ENCODE measurements around the gene STX18. TPM values are rescaled to one million over a fixed set of nuclear protein-coding genes. Genes with fewer than 3 reads are reported as not detected.
"Not testable (repeated sequence)": the region's sequence is repeated elsewhere in the genome, so short reads cannot be mapped to it uniquely, and the experiment has no call there.

The STX18 gene
- total and polyA plus RNA-seq, 10 of the 15 experiments (the other 5 are each of a cell fraction or from before 2014, with no cell fraction given) = 8.2 to 46.6 (median 31.1) TPM

DNA sequence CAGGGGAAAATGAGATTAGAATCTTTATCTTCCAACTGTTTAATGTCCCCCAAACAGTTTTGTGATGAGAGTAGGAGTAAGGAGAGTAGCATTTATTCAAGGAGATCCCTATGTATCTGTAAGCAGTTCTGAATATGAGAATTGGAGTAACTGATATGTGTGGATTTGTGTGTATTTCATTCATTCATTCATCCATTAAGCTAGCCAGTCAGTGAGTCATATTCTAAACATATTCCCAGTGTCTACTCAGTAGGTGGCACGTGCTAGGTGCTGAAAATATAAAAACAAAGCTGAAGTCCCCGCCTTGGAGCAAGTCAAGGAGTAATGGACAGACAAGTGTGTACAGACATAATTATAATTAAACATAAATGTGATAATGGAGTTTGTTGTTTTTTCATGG, 12.4 kb upstream of the STX18 start:
- H4K20me1 ChIP-seq (ENCODE audit: control insufficient read depth, insufficient read depth) = no peaks in the 10 kb centered on the region
- TF ChIP-seq POLR2A (IDR thresholded peaks at IDR 0.05; ENCODE audit: low read depth, low read length) (no peak), ZNF207 (IDR thresholded peaks at IDR 0.05; ENCODE audit: borderline replicate concordance) (no peak), PAX8 (IDR thresholded peaks at IDR 0.05) (no peak), PAX5 (IDR thresholded peaks at IDR 0.05; ENCODE audit: borderline replicate concordance, low read depth, low read length) (no peak), SREBF1 (IDR thresholded peaks at IDR 0.05; ENCODE audit: low read length) (no peak), HDAC6 (IDR thresholded peaks at IDR 0.05; ENCODE audit: unreplicated experiment) (no peak), SMC3 (IDR thresholded peaks at IDR 0.05; ENCODE audit: borderline replicate concordance, low read length) (no peak), WRNIP1 (IDR thresholded peaks at IDR 0.05; ENCODE audit: borderline replicate concordance, low read depth, low read length) (no peak), JUNB (IDR thresholded peaks at IDR 0.05) (no peak), TBL1XR1 (IDR thresholded peaks at IDR 0.05; ENCODE audit: low read depth, low read length) (no peak), IKZF1 (conservative IDR thresholded peaks at IDR 0.05) (no peak)
- TF ChIP-seq, protein P1, sequence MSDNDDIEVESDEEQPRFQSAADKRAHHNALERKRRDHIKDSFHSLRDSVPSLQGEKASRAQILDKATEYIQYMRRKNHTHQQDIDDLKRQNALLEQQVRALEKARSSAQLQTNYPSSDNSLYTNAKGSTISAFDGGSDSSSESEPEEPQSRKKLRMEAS (IDR thresholded peaks at IDR 0.05; ENCODE audit: low read depth, low read length) = no peak
- TF ChIP-seq, protein P2, sequence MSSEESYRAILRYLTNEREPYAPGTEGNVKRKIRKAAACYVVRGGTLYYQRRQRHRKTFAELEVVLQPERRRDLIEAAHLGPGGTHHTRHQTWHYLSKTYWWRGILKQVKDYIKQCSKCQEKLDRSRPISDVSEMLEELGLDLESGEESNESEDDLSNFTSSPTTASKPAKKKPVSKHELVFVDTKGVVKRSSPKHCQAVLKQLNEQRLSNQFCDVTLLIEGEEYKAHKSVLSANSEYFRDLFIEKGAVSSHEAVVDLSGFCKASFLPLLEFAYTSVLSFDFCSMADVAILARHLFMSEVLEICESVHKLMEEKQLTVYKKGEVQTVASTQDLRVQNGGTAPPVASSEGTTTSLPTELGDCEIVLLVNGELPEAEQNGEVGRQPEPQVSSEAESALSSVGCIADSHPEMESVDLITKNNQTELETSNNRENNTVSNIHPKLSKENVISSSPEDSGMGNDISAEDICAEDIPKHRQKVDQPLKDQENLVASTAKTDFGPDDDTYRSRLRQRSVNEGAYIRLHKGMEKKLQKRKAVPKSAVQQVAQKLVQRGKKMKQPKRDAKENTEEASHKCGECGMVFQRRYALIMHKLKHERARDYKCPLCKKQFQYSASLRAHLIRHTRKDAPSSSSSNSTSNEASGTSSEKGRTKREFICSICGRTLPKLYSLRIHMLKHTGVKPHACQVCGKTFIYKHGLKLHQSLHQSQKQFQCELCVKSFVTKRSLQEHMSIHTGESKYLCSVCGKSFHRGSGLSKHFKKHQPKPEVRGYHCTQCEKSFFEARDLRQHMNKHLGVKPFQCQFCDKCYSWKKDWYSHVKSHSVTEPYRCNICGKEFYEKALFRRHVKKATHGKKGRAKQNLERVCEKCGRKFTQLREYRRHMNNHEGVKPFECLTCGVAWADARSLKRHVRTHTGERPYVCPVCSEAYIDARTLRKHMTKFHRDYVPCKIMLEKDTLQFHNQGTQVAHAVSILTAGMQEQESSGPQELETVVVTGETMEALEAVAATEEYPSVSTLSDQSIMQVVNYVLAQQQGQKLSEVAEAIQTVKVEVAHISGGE (CRISPR knock-in tag; IDR thresholded peaks at IDR 0.05) = no peak
- TF ChIP-seq, protein P3, sequence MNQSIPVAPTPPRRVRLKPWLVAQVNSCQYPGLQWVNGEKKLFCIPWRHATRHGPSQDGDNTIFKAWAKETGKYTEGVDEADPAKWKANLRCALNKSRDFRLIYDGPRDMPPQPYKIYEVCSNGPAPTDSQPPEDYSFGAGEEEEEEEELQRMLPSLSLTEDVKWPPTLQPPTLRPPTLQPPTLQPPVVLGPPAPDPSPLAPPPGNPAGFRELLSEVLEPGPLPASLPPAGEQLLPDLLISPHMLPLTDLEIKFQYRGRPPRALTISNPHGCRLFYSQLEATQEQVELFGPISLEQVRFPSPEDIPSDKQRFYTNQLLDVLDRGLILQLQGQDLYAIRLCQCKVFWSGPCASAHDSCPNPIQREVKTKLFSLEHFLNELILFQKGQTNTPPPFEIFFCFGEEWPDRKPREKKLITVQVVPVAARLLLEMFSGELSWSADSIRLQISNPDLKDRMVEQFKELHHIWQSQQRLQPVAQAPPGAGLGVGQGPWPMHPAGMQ (IDR thresholded peaks at IDR 0.05; ENCODE audit: borderline replicate concordance) = no peak
- ATAC-seq = no peak
- no peak overlapping the region for H3K4me3 ChIP-seq
- intact Hi-C loops (cut with micrococcal nuclease; ENCODE audit: unreplicated experiment) = no loop called here
- H2AFZ ChIP-seq (ENCODE audit: control insufficient read depth, low read depth, low read length) = no peak overlapping the region
- no peaks in the 10 kb centered on the region for H3K27me3 ChIP-seq (replicated peaks in 1 of 2; ENCODE audit: control insufficient read depth in 2 of 2, insufficient read depth in 2 of 2, low read length in 1 of 2)
- ChIA-PET CTCF (interaction anchor here (1.0 kb wide), 1 partner anchor 9 kb away, joined by 3 read pairs; no protein-coding TSS in a partner anchor), POLR2A (interaction anchor here (0.8 kb wide), 1 partner anchor 11 kb away, joined by 4 read pairs; no protein-coding TSS in a partner anchor), SMC1A (ENCODE audit: uncharacterized antibody, unreplicated experiment) (interaction anchor here (0.8 to 0.9 kb wide), 2 partner anchors 9 to 17 kb away, joined by 3 read pairs; no protein-coding TSS in a partner anchor), RAD21 (ENCODE audit: unreplicated experiment) (no interaction called here)
- no TSS peak for BruUV-seq (replicated peaks)
- no peaks in the 10 kb centered on the region for H3K79me2 ChIP-seq (ENCODE audit: control insufficient read depth, insufficient read depth, low read length)
- 98% methylated on average over 2 of the region's 2 CpGs for WGBS (ENCODE audit: insufficient coverage, insufficient replicate concordance, low lambda C conversion rate, missing lambda C conversion rate)
- in situ Hi-C loops (cut with MboI) = no loop called here
- H3K36me3 ChIP-seq (ENCODE audit: control insufficient read depth in 2 of 2, insufficient read depth in 2 of 2, low read length in 1 of 2) = peaks cover 1% of the 10 kb centered on the region in 2 experiments; a peak in 1 of 4 replicates
- no peak overlapping the region for H3K4me2 ChIP-seq (ENCODE audit: control insufficient read depth, insufficient read depth)
- FAIRE-seq = no peak
- H3K9ac ChIP-seq (ENCODE audit: control insufficient read depth, insufficient read depth, low read length) = no peak overlapping the region
- no peak for DNase-seq (ENCODE audit: low read depth, low spot score)
- H3K9me3 ChIP-seq (replicated peaks; ENCODE audit: control insufficient read depth, insufficient read depth, low read length) = no peaks in the 10 kb centered on the region; the same call in 2 of the 3 replicates
- H3K27ac ChIP-seq (ENCODE audit: control insufficient read depth, insufficient read depth) = no peak overlapping the region
- H3K4me1 ChIP-seq (ENCODE audit: control insufficient read depth, insufficient read depth, low read length) = no peaks in the 10 kb centered on the region

DNA sequence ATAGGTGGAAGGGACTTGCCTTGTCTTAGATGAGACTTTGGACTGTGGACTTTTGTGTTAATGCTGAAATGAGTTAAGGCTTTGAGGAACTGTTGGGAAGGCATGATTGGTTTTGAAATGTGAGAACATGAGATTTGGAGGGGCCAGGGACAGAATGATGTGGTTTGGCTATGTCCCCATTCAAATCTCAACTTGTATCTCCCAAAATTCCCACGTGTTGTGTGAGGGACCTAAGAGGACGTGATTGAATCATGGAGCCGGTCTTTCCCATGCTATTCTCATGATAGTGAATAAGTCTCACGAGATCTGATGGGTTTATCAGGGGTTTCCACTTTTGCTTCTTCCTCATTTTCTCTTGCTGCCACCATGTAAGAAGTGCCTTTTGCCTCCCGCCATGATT, 10.2 kb upstream of the STX18 start:
- FAIRE-seq; H3K9me3 ChIP-seq (replicated peaks; ENCODE audit: control insufficient read depth, insufficient read depth, low read length); SMC1A ChIA-PET (ENCODE audit: uncharacterized antibody, unreplicated experiment); H3K4me2 ChIP-seq (ENCODE audit: control insufficient read depth, insufficient read depth); H3K79me2 ChIP-seq (ENCODE audit: control insufficient read depth, insufficient read depth, low read length); DNase-seq (ENCODE audit: low read depth, low spot score); H4K20me1 ChIP-seq (ENCODE audit: control insufficient read depth, insufficient read depth); intact Hi-C loops (cut with micrococcal nuclease; ENCODE audit: unreplicated experiment); H3K9ac ChIP-seq (ENCODE audit: control insufficient read depth, insufficient read depth, low read length); H3K27me3 ChIP-seq (replicated peaks in 1 of 2; ENCODE audit: control insufficient read depth in 2 of 2, insufficient read depth in 2 of 2, low read length in 1 of 2); POLR2A ChIA-PET; H3K4me1 ChIP-seq (ENCODE audit: control insufficient read depth, insufficient read depth, low read length); BruUV-seq (replicated peaks); RAD21 ChIA-PET (ENCODE audit: unreplicated experiment); H2AFZ ChIP-seq (ENCODE audit: control insufficient read depth, low read depth, low read length); H3K27ac ChIP-seq (ENCODE audit: control insufficient read depth, insufficient read depth); H3K36me3 ChIP-seq (ENCODE audit: control insufficient read depth in 2 of 2, insufficient read depth in 2 of 2, low read length in 1 of 2); H3K4me3 ChIP-seq; in situ Hi-C loops (cut with MboI); ATAC-seq: not testable (repeated sequence)
- 80% methylated on average over 5 of the region's 5 CpGs for WGBS (ENCODE audit: insufficient coverage, insufficient replicate concordance, low lambda C conversion rate, missing lambda C conversion rate)
- CTCF ChIA-PET = interaction anchor here (1.4 kb wide), 1 partner anchor 25 kb away, joined by 3 read pairs; no protein-coding TSS in a partner anchor
